IMR-90 (cell line): ENCODE results near the gene CFAP61. TPM values are rescaled to one million over a fixed set of nuclear protein-coding genes. Genes with fewer than 3 reads are reported as not detected.
A peak's percentile ranks its signal among the peaks of the same experiment; 100 is the strongest.

Experiments used
- ATAC-seq: fragments of 200-7000 bp; cut with Tn5 transposase; 2 replicates; pipeline ENCODE4 v1.9.1; 2020; ENCODE audit warnings: low read depth, mild to moderate bottlenecking, moderate library complexity
- BruUV-seq: library from RNA; stranded (reverse); fragments of 400-500 nt; replicated peaks from 2 replicates; lab custom pipeline; 2021; lab: Mats Ljungman, UMichigan
- CTCF ChIA-PET: fragments of 300-600 bp; formaldehyde crosslinking; extraction: SDS; loops from one replicate; lab custom pipeline; 2021; ENCODE audit warnings: antibody characterized with exemption; lab: Yijun Ruan, JAX
- POLR2A ChIA-PET: fragments of 300-600 bp; sonication (Branson Sonifier 250); formaldehyde crosslinking; loops from one replicate; lab custom pipeline; 2022; ENCODE audit warnings: antibody characterized with exemption; ENCODE audit not compliant: unreplicated experiment; lab: Charles Lee
- DNase-seq: peaks from one replicate; pipeline ENCODE4 v3.0.0; 2013
- H2AFZ ChIP-seq: replicated peaks from 2 replicates; pipeline ENCODE3; 2013; ENCODE audit warnings: low read length, mild to moderate bottlenecking; ENCODE audit not compliant: poor library complexity
- H2AK5ac ChIP-seq: 2 replicates; pipeline ENCODE4 v1.6.1; 2013; ENCODE audit warnings: low read depth, low read length, inconsistent platforms
- H2AK9ac ChIP-seq: replicated peaks from 2 replicates; pipeline ENCODE3; 2013; ENCODE audit warnings: mild to moderate bottlenecking, low read depth, low read length, moderate library complexity; ENCODE audit not compliant: poor library complexity
- H2BK120ac ChIP-seq: 2 replicates; pipeline ENCODE4 v1.6.1; 2013; ENCODE audit warnings: low read depth, low read length, inconsistent platforms
- H2BK15ac ChIP-seq: 3 replicates; pipeline ENCODE4 v1.6.1; 2013; ENCODE audit warnings: low read depth, low read length, inconsistent platforms
- H2BK20ac ChIP-seq: 2 replicates; pipeline ENCODE4 v1.6.1; 2013; ENCODE audit warnings: low read depth, mild to moderate bottlenecking, inconsistent platforms, low read length, moderate library complexity
- H2BK5ac ChIP-seq: 2 replicates; pipeline ENCODE4 v1.6.1; 2013; ENCODE audit warnings: mild to moderate bottlenecking, low read depth, low read length, inconsistent platforms; ENCODE audit not compliant: poor library complexity, severe bottlenecking
- H3K14ac ChIP-seq: replicated peaks from 2 replicates; pipeline ENCODE4 v1.6.1; 2013; ENCODE audit warnings: low read depth, low read length, inconsistent platforms
- H3K18ac ChIP-seq: 2 replicates; pipeline ENCODE4 v1.6.1; 2013; ENCODE audit warnings: low read depth, low read length, control low read depth
- H3K23ac ChIP-seq: 2 replicates; pipeline ENCODE4 v1.6.1; 2013; ENCODE audit warnings: low read depth, low read length, inconsistent platforms
- H3K27ac ChIP-seq: 2 replicates; pipeline ENCODE4 v1.5.1; 2013; ENCODE audit warnings: mild to moderate bottlenecking, control low read depth, low read length; ENCODE audit not compliant: insufficient read depth
- H3K27me3 ChIP-seq: 2 replicates; pipeline ENCODE4 v1.6.1; 2013; ENCODE audit warnings: low read length; ENCODE audit not compliant: control insufficient read depth, insufficient read depth
- H3K36me3 ChIP-seq: 2 replicates; pipeline ENCODE4 v1.6.1; 2013; ENCODE audit warnings: low read length, mixed read lengths; ENCODE audit not compliant: control insufficient read depth, insufficient read depth
- H3K4ac ChIP-seq: 2 replicates; pipeline ENCODE4 v1.6.1; 2013; ENCODE audit warnings: low read depth, low read length, inconsistent platforms
- H3K4me1 ChIP-seq: 2 replicates; pipeline ENCODE4 v1.6.1; 2013; ENCODE audit warnings: low read length, mixed read lengths; ENCODE audit not compliant: control insufficient read depth, insufficient read depth
- H3K4me2 ChIP-seq: 2 replicates; pipeline ENCODE4 v1.6.1; 2013; ENCODE audit warnings: low read depth, mild to moderate bottlenecking, control low read depth, low read length, moderate library complexity
- H3K4me3 ChIP-seq: 2 replicates; pipeline ENCODE4 v1.5.1; 2013; ENCODE audit warnings: low read depth, mild to moderate bottlenecking, control low read depth, low read length, moderate library complexity; ENCODE audit not compliant: insufficient read depth
- H3K56ac ChIP-seq: 2 replicates; pipeline ENCODE4 v1.6.1; 2013; ENCODE audit warnings: low read length, inconsistent platforms; ENCODE audit not compliant: insufficient read depth; ENCODE audit errors: extremely low read depth
- H3K79me1 ChIP-seq, 2 experiments: 2 replicates each; pipeline ENCODE4 v1.6.1; 2013; ENCODE audit warnings: low read length in 2 of 2, inconsistent platforms in 1 of 2, low read depth in 1 of 2
- H3K9ac ChIP-seq: 2 replicates; pipeline ENCODE4 v1.6.1; 2013; ENCODE audit warnings: low read depth, low read length, control low read depth
- H3K9me1 ChIP-seq: 2 replicates; pipeline ENCODE4 v1.6.1; 2013; ENCODE audit warnings: low read length, inconsistent platforms; ENCODE audit not compliant: insufficient read depth
- H3K9me3 ChIP-seq: 2 replicates; pipeline ENCODE4 v1.6.1; 2013; ENCODE audit warnings: low read length; ENCODE audit not compliant: control insufficient read depth, insufficient read depth
- H4K20me1 ChIP-seq: 2 replicates; pipeline ENCODE4 v1.6.1; 2013; ENCODE audit warnings: low read length, inconsistent platforms; ENCODE audit not compliant: insufficient read depth
- H4K5ac ChIP-seq: 2 replicates; pipeline ENCODE4 v1.6.1; 2013; ENCODE audit warnings: mild to moderate bottlenecking, low read depth, low read length, control low read depth
- H4K8ac ChIP-seq, 2 experiments: 2 replicates each; pipeline ENCODE4 v1.6.1; 2013; ENCODE audit warnings: low read depth in 2 of 2, low read length in 2 of 2, control low read depth in 1 of 2, inconsistent platforms in 1 of 2
- H4K91ac ChIP-seq: 2 replicates; pipeline ENCODE4 v1.6.1; 2013; ENCODE audit warnings: low read depth, low read length, inconsistent platforms; ENCODE audit not compliant: insufficient read depth
- BHLHE40 ChIP-seq: fragments of 150-350 bp; IDR thresholded peaks from 2 replicates; pipeline ENCODE4 v1.6.1; 2016; ENCODE audit warnings: mild to moderate bottlenecking, low read depth, low read length
- CEBPB ChIP-seq: IDR thresholded peaks from 2 replicates; pipeline ENCODE4 v1.6.1; 2012; ENCODE audit warnings: low read depth, low read length, improper control_type of control experiment
- CHD1 ChIP-seq: IDR thresholded peaks from 2 replicates; pipeline ENCODE4 v1.6.1; 2012; ENCODE audit warnings: low read depth, low read length, improper control_type of control experiment
- MAFK ChIP-seq: IDR thresholded peaks from 2 replicates; pipeline ENCODE4 v1.6.1; 2012; ENCODE audit warnings: low read depth, low read length, improper control_type of control experiment
- MAZ ChIP-seq: IDR thresholded peaks from 2 replicates; pipeline ENCODE4 v1.6.1; 2012; ENCODE audit warnings: low read depth, mild to moderate bottlenecking, low read length, improper control_type of control experiment, moderate library complexity, borderline replicate concordance
- MXI1 ChIP-seq: IDR thresholded peaks from 2 replicates; pipeline ENCODE4 v1.6.1; 2012; ENCODE audit warnings: low read depth, mild to moderate bottlenecking, low read length, moderate library complexity, borderline replicate concordance
- NFE2L2 ChIP-seq: fragments of 150-350 bp; IDR thresholded peaks from 2 replicates; pipeline ENCODE4 v1.6.1; 2016; ENCODE audit warnings: low read depth, mild to moderate bottlenecking, low read length
- POLR2A ChIP-seq: IDR thresholded peaks from 2 replicates; pipeline ENCODE4 v1.6.1; 2012; ENCODE audit warnings: mild to moderate bottlenecking, low read depth, low read length
- RAD21 ChIP-seq: IDR thresholded peaks from 2 replicates; pipeline ENCODE4 v1.6.1; 2012; ENCODE audit warnings: low read length, improper control_type of control experiment
- RFX5 ChIP-seq: IDR thresholded peaks from 2 replicates; pipeline ENCODE4 v1.8.0; 2012; ENCODE audit warnings: low read depth, mild to moderate bottlenecking, low read length, moderate library complexity
- SMC3 ChIP-seq: fragments of 150-350 bp; IDR thresholded peaks from 2 replicates; pipeline ENCODE4 v1.6.1; 2016; ENCODE audit warnings: low read depth, mild to moderate bottlenecking, antibody characterized with exemption, low read length, moderate library complexity
- WGBS, 2 experiments: methylation state at CpG; one replicate each; pipeline versions ENCODE4 v1.1.5 to v1.1.7; 2013; ENCODE audit warnings: missing lambda C conversion rate in 2 of 2; ENCODE audit not compliant: insufficient read length in 1 of 2; ENCODE audit errors: extremely low coverage in 2 of 2; 5-methylcytosine and 5-hydroxymethylcytosine counted together
- dilution Hi-C: fragments of 300-500 bp; cut with HindIII; formaldehyde crosslinking; loops from one replicate; pipeline ENCODE4 v1.14.3; 2018; ENCODE audit warnings: low sequenced_read_pairs; ENCODE audit not compliant: unreplicated experiment
- in situ Hi-C: fragments of 300-500 bp; cut with MboI; formaldehyde crosslinking; loops from 3 replicates; pipeline ENCODE4 v1.14.3; 2019; ENCODE audit warnings: low sequenced_read_pairs, inconsistent platforms, mixed read lengths
- intact Hi-C: fragments of 100-400 bp; cut with micrococcal nuclease; formaldehyde crosslinking; loops from 2 replicates; pipeline ENCODE4 v1.10.0; 2022
- polyA plus RNA-seq, 3 experiments: library from polyadenylated mRNA; depleted of rRNA; stranded (reverse); fragments of >200 nt; gene quantifications; 2 replicates each; pipeline ENCODE4 v1.2.3, GENCODE V29; 2012; ENCODE audit warnings: low replicate concordance in 1 of 3
- total RNA-seq: library from RNA; depleted of rRNA; stranded (reverse); fragments of >200 nt; gene quantifications from 2 replicates; pipeline ENCODE4 v1.2.3, GENCODE V29; 2012
- TF ChIP-seq, protein P1 (sequence below): fragments of 150-350 bp; IDR thresholded peaks from 2 replicates; pipeline ENCODE4 v1.6.1; 2017; ENCODE audit warnings: mild to moderate bottlenecking, antibody characterized with exemption, low read length, low read depth
- TF ChIP-seq, protein P2 (sequence below): fragments of 150-350 bp; IDR thresholded peaks from 2 replicates; pipeline ENCODE4 v1.6.1; 2016; ENCODE audit warnings: low read depth, mild to moderate bottlenecking, low read length, moderate library complexity, borderline replicate concordance
- TF ChIP-seq, protein P3 (sequence below): conservative IDR thresholded peaks from 2 replicates; pipeline ENCODE4 v1.5.1; 2012; ENCODE audit warnings: mild to moderate bottlenecking, low read depth, low read length, improper control_type of control experiment

CFAP61 gene
- total and polyA plus RNA-seq, 2 of the 4 experiments (the other 2 are of a cell fraction) = 0.07 TPM; not detected in 1

DNA sequence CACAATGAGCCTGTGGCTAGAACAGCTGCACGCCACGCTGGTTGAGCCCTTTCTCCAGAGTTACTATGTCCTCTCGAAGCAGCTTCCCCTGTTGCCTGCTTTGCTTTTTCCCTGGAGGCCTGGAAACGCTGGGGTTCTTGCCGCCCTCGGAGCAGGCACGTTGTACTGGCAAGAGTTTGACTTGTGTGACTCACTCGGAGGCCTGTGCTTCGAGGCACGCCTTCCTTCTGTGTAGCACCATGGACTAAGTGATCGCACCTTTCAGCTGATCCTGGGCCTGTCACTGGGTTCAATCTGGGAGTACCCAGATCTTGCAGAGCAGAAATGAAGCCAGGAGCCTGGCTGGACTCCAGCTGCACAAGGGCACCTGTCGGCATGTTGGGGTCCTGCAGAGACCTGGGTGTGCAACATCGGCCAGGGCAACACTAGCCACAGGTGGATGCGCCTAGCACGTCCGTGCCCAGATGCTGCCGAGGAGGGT is 320.8 kb downstream of the CFAP61 start:
- Histone ChIP-seq H3K4me2 (no peak overlapping the region), H3K9me3 (no peaks in the 10 kb centered on the region; the same call in 1 of the 2 replicates), H4K20me1 (no peaks in the 10 kb centered on the region), H3K9ac (no peak overlapping the region), H3K4me3 (no peak overlapping the region), H2BK5ac (no peak overlapping the region), H2AK5ac (no peak overlapping the region), H3K36me3 (no peaks in the 10 kb centered on the region), H3K27ac (no peak overlapping the region), H3K4ac (no peak overlapping the region), H3K56ac (no peak overlapping the region), H4K5ac (no peak overlapping the region), H2AK9ac (peak overlapping the region; percentile 40), H2BK20ac (no peak overlapping the region), H3K18ac (no peak overlapping the region), H2BK15ac (no peak overlapping the region), H3K23ac (no peak overlapping the region), H3K27me3 (peaks cover 78% of the 10 kb centered on the region), H4K8ac (no peak overlapping the region), H2BK120ac (no peak overlapping the region), H3K14ac (no peak overlapping the region), H3K79me1 (no peaks in the 10 kb centered on the region), H3K4me1 (peaks cover 2% of the 10 kb centered on the region; the same call in 1 of the 2 replicates), H3K9me1 (no peaks in the 10 kb centered on the region), H4K91ac (no peak overlapping the region), H2AFZ (no peak overlapping the region)
- TF ChIP-seq, protein P1, sequence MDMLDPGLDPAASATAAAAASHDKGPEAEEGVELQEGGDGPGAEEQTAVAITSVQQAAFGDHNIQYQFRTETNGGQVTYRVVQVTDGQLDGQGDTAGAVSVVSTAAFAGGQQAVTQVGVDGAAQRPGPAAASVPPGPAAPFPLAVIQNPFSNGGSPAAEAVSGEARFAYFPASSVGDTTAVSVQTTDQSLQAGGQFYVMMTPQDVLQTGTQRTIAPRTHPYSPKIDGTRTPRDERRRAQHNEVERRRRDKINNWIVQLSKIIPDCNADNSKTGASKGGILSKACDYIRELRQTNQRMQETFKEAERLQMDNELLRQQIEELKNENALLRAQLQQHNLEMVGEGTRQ = no peak
- no peak for TF ChIP-seq BHLHE40
- TF ChIP-seq, protein P2, sequence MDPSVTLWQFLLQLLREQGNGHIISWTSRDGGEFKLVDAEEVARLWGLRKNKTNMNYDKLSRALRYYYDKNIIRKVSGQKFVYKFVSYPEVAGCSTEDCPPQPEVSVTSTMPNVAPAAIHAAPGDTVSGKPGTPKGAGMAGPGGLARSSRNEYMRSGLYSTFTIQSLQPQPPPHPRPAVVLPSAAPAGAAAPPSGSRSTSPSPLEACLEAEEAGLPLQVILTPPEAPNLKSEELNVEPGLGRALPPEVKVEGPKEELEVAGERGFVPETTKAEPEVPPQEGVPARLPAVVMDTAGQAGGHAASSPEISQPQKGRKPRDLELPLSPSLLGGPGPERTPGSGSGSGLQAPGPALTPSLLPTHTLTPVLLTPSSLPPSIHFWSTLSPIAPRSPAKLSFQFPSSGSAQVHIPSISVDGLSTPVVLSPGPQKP = no peak
- TF ChIP-seq RFX5 = no peak
- TF ChIP-seq MXI1 = no peak
- no peak for TF ChIP-seq RAD21
- TF ChIP-seq NFE2L2 = no peak
- TF ChIP-seq POLR2A = no peak
- TF ChIP-seq, protein P3, sequence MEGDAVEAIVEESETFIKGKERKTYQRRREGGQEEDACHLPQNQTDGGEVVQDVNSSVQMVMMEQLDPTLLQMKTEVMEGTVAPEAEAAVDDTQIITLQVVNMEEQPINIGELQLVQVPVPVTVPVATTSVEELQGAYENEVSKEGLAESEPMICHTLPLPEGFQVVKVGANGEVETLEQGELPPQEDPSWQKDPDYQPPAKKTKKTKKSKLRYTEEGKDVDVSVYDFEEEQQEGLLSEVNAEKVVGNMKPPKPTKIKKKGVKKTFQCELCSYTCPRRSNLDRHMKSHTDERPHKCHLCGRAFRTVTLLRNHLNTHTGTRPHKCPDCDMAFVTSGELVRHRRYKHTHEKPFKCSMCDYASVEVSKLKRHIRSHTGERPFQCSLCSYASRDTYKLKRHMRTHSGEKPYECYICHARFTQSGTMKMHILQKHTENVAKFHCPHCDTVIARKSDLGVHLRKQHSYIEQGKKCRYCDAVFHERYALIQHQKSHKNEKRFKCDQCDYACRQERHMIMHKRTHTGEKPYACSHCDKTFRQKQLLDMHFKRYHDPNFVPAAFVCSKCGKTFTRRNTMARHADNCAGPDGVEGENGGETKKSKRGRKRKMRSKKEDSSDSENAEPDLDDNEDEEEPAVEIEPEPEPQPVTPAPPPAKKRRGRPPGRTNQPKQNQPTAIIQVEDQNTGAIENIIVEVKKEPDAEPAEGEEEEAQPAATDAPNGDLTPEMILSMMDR = no peak
- no peak for TF ChIP-seq SMC3
- no peak for TF ChIP-seq CHD1
- no peak for TF ChIP-seq CEBPB
- no peak for TF ChIP-seq MAZ
- no peak for TF ChIP-seq MAFK
- ChIA-PET POLR2A (no interaction called here), CTCF (no interaction called here)
- WGBS, 2 experiments = 49% methylated on average over 15 of the region's 17 CpGs; no CpG with 5 or more reads in 1 of the 2 experiments
- DNase-seq (peak; percentile 26), ATAC-seq (peak; percentile 44; the same call in 1 of the 2 replicates)
- dilution Hi-C loops (no loop called here), intact Hi-C loops (no loop called here), in situ Hi-C loops (no loop called here)
- no TSS peak for BruUV-seq
